PC-3 (cell line): Measurements from ENCODE around the gene SYNJ1. TPM values are rescaled to one million over a fixed set of nuclear protein-coding genes. Genes with fewer than 3 reads are reported as not detected.

Source experiments
- ATAC-seq: fragments of 200-7000 bp; cut with Tn5 transposase; 2 replicates; pipeline ENCODE4 v1.9.1; 2020; ENCODE audit warnings: mild to moderate bottlenecking, moderate library complexity
- BruUV-seq: library from RNA; stranded (reverse); fragments of 400-500 nt; replicated peaks from 2 replicates; lab custom pipeline; 2021; lab: Mats Ljungman, UMichigan
- CTCF ChIA-PET: fragments of 300-600 bp; sonication (Branson Sonifier 250); formaldehyde crosslinking; loops from one replicate; lab custom pipeline; 2022; ENCODE audit warnings: antibody characterized with exemption; lab: Charles Lee
- POLR2A ChIA-PET: fragments of 300-600 bp; sonication (Branson Sonifier 250); formaldehyde crosslinking; loops from one replicate; lab custom pipeline; 2022; ENCODE audit warnings: antibody characterized with exemption; ENCODE audit not compliant: unreplicated experiment; lab: Charles Lee
- DNase-seq: peaks from one replicate; pipeline ENCODE4 v3.0.0-alpha.2; 2015
- H2AFZ ChIP-seq: fragments of 300-600 bp; sonication (generic); 2 replicates; pipeline ENCODE4 v1.6.0; 2016; ENCODE audit warnings: antibody characterized with exemption, low read length
- H3F3A ChIP-seq: fragments of 300-600 bp; sonication (generic); one replicate; pipeline ENCODE4 v1.6.0; 2017; ENCODE audit warnings: antibody characterized with exemption, low read length, control low read depth, mild to moderate bottlenecking; ENCODE audit not compliant: unreplicated experiment
- H3K27ac ChIP-seq: fragments of 300-600 bp; sonication (generic); 2 replicates; pipeline ENCODE4 v1.5.1; 2016; ENCODE audit warnings: mild to moderate bottlenecking, low read length
- H3K27me3 ChIP-seq: fragments of 300-600 bp; sonication (generic); 2 replicates; pipeline ENCODE4 v1.6.1; 2016; ENCODE audit warnings: low read length, mixed read lengths
- H3K36me3 ChIP-seq: fragments of 300-600 bp; sonication (generic); 2 replicates; pipeline ENCODE4 v1.6.1; 2016; ENCODE audit warnings: low read depth, mixed run types, low read length, mixed read lengths
- H3K4me1 ChIP-seq: fragments of 300-600 bp; sonication (generic); 2 replicates; pipeline ENCODE4 v1.5.1; 2016; ENCODE audit warnings: low read length; ENCODE audit not compliant: insufficient read depth
- H3K4me2 ChIP-seq: fragments of 300-600 bp; sonication (generic); 2 replicates; pipeline ENCODE4 v1.6.0; 2016; ENCODE audit warnings: low read length
- H3K4me3 ChIP-seq: fragments of 300-600 bp; sonication (generic); 2 replicates; pipeline ENCODE4 v1.5.1; 2016; ENCODE audit warnings: mild to moderate bottlenecking, low read length, mixed read lengths
- H3K79me2 ChIP-seq: fragments of 300-600 bp; sonication (generic); 2 replicates; pipeline ENCODE4 v1.6.1; 2017; ENCODE audit warnings: low read length, mixed read lengths
- H3K9ac ChIP-seq: fragments of 300-600 bp; sonication (generic); 2 replicates; pipeline ENCODE4 v1.6.0; 2016; ENCODE audit warnings: mild to moderate bottlenecking, low read length
- H3K9me2 ChIP-seq: fragments of 300-600 bp; sonication (generic); replicated peaks from 2 replicates; pipeline ENCODE4 v1.6.1; 2016; ENCODE audit warnings: mixed run types, low read length, mixed read lengths
- H3K9me3 ChIP-seq: fragments of 300-600 bp; sonication (generic); 2 replicates; pipeline ENCODE4 v1.6.1; 2016; ENCODE audit warnings: low read length, mixed read lengths
- H4K20me1 ChIP-seq: fragments of 300-600 bp; sonication (generic); 2 replicates; pipeline ENCODE4 v1.6.1; 2016; ENCODE audit warnings: low read length, mixed read lengths
- CTCF ChIP-seq: fragments of 300-600 bp; sonication (generic); conservative IDR thresholded peaks from 2 replicates; pipeline ENCODE4 v1.5.1; 2017; ENCODE audit warnings: antibody characterized with exemption, low read depth, mild to moderate bottlenecking, low read length
- EZH2 ChIP-seq: fragments of 300-600 bp; sonication (generic); IDR thresholded peaks from one replicate; pipeline ENCODE4 v1.6.1; 2017; ENCODE audit warnings: antibody characterized with exemption, mild to moderate bottlenecking, low read length; ENCODE audit not compliant: unreplicated experiment
- EZH2phosphoT487 ChIP-seq: fragments of 300-600 bp; sonication (generic); IDR thresholded peaks from 2 replicates; pipeline ENCODE4 v1.6.1; 2018; ENCODE audit warnings: mild to moderate bottlenecking, antibody characterized with exemption, low read length, borderline replicate concordance
- intact Hi-C: fragments of 100-400 bp; cut with micrococcal nuclease; formaldehyde crosslinking; loops from 2 replicates; pipeline ENCODE4 v1.9.0; 2023
- total RNA-seq: library from RNA; depleted of rRNA; stranded (reverse); fragments of >200 nt; gene quantifications from 2 replicates; pipeline ENCODE4 v1.2.3, GENCODE V29; 2014

Gene SYNJ1
- total RNA-seq, 1 experiment from 2014 or later: 7.0 TPM

DNA sequence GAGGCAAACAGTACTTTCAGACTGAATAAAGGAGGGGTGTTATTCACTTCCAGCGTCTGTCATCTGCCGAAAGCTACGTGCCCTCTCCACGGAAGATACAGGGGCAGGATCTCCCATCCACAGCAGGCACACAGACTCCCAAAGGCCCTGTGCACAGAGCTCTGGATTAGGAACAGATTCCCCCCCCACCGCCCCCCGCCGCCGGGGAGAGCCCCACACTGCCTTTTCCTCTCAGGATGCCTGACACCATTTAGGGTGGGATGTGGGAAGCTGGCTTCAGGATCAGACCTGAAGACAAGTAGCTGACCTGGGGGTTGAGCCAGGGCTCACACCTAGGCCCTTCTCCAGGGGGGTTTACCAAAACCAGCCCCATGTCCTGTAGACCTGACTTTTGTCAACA is 134.1 kb downstream of the SYNJ1 start:
- BruUV-seq: no TSS peak
- TF ChIP-seq EZH2: no peak
- H3K9ac ChIP-seq: no peak overlapping the region
- H3K4me2 ChIP-seq: no peak overlapping the region
- H3K27ac ChIP-seq: no peak overlapping the region
- DNase-seq (no peak), ATAC-seq (no peak)
- no peaks in the 10 kb centered on the region for H3K79me2 ChIP-seq
- H3K9me3 ChIP-seq: no peaks in the 10 kb centered on the region
- H3K4me3 ChIP-seq: no peak overlapping the region
- H2AFZ ChIP-seq: no peak overlapping the region
- POLR2A ChIA-PET: no interaction called here
- no peaks in the 10 kb centered on the region for H3F3A ChIP-seq
- intact Hi-C loops: no loop called here
- H3K27me3 ChIP-seq: no peaks in the 10 kb centered on the region
- H4K20me1 ChIP-seq: no peaks in the 10 kb centered on the region
- no peaks in the 10 kb centered on the region for H3K9me2 ChIP-seq
- H3K4me1 ChIP-seq: peaks cover 12% of the 10 kb centered on the region
- no peaks in the 10 kb centered on the region for H3K36me3 ChIP-seq
- CTCF ChIA-PET: interaction anchor here (0.6 kb wide), 1 partner anchor 25 kb away, joined by 8 read pairs; no protein-coding TSS in a partner anchor

- intact Hi-C loops: no loop called here
- TF ChIP-seq EZH2 (no peak), CTCF (no peak), EZH2phosphoT487 (no peak)
- no peak for DNase-seq
- ChIA-PET CTCF (no interaction called here), POLR2A (no interaction called here)
- H3F3A ChIP-seq: no peaks in the 10 kb centered on the region
- no TSS peak for BruUV-seq
- H3K9me2 ChIP-seq: no peaks in the 10 kb centered on the region
- H3K9me3 ChIP-seq: no peaks in the 10 kb centered on the region
- H3K9ac ChIP-seq: no peak overlapping the region
- H4K20me1 ChIP-seq: no peaks in the 10 kb centered on the region
- no peaks in the 10 kb centered on the region for H3K36me3 ChIP-seq
- H3K4me3 ChIP-seq: no peak overlapping the region
- H3K27ac ChIP-seq: no peak overlapping the region
- H2AFZ ChIP-seq: no peak overlapping the region
- H3K4me1 ChIP-seq: peaks cover 12% of the 10 kb centered on the region
- no peaks in the 10 kb centered on the region for H3K79me2 ChIP-seq
- H3K4me2 ChIP-seq: no peak overlapping the region
- H3K27me3 ChIP-seq: no peaks in the 10 kb centered on the region
- no peak for ATAC-seq
These were observed 134.8 kb downstream of the SYNJ1 start for GRCh38 chr21:32592929-32593502.

GRCh38 chr21:32590130-32590529 is 137.7 kb downstream of the SYNJ1 start:
- Histone ChIP-seq H3F3A (no peaks in the 10 kb centered on the region), H3K9ac (no peak overlapping the region), H4K20me1 (no peaks in the 10 kb centered on the region), H3K27me3 (no peaks in the 10 kb centered on the region), H3K27ac (no peak overlapping the region), H3K9me3 (no peaks in the 10 kb centered on the region), H3K9me2 (no peaks in the 10 kb centered on the region), H3K4me2 (no peak overlapping the region), H3K4me1 (no peaks in the 10 kb centered on the region), H3K4me3 (no peak overlapping the region), H3K36me3 (no peaks in the 10 kb centered on the region), H2AFZ (no peak overlapping the region), H3K79me2 (no peaks in the 10 kb centered on the region)
- intact Hi-C loops: no loop called here
- no peak for ATAC-seq
- ChIA-PET CTCF (no interaction called here), POLR2A (no interaction called here)
- no TSS peak for BruUV-seq
- DNase-seq: no peak
- TF ChIP-seq CTCF (no peak), EZH2 (no peak), EZH2phosphoT487 (no peak)
